Stimulated activated CD8-positive, alpha-beta memory T cell treated with anti-CD3 and anti-CD28 coated beads, Interleukin-4, amount 100 ng/mL, for 1 hour (primary cell): ENCODE data around the gene ZNF683.
A peak's percentile ranks its signal among the peaks of the same experiment; 100 is the strongest.
"Not testable (repeated sequence)": the region's sequence is repeated elsewhere in the genome, so short reads cannot be mapped to it uniquely, and the experiment has no call there.

Experiments
- DNase-seq, 2 donors: peaks; one replicate each; pipeline ENCODE4 v3.0.0-alpha.2; 2020; ENCODE audit warnings: low read depth in 2 of 2, low spot score in 1 of 2

The ZNF683 gene

DNA sequence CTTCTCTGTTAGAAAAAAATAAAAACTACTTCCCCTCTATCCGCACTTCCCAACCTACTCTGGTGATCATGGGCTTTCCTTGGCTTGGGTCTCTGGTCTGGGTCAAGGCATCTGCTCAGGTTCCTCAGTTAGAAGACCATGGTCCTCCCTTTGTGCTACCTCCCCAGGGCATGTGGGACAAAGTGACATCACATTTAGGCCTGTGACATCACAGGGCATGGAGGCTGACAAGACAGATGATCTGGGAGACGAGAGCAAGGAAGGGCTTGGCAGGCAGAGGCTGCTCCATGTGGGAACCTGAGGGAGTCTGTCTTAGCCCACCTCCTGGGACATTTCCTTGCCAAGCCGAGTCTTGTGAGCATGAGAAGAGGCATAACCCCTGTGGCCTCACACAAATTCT is at the start of gene ZNF683:
TSS of gene ZNF683 (minus strand) at position 140 of the 400 bp plus-strand sequence. CDS start 4,179 bp downstream, outside the sequence.
- not testable (repeated sequence) for DNase-seq

- DNase-seq, result no peak
These were observed 46.9 kb upstream of the ZNF683 start for GRCh38 chr1:26419494-26419893.

- DNase-seq, result no peak
These were observed 46.4 kb upstream of the ZNF683 start for GRCh38 chr1:26418865-26419349.

DNA sequence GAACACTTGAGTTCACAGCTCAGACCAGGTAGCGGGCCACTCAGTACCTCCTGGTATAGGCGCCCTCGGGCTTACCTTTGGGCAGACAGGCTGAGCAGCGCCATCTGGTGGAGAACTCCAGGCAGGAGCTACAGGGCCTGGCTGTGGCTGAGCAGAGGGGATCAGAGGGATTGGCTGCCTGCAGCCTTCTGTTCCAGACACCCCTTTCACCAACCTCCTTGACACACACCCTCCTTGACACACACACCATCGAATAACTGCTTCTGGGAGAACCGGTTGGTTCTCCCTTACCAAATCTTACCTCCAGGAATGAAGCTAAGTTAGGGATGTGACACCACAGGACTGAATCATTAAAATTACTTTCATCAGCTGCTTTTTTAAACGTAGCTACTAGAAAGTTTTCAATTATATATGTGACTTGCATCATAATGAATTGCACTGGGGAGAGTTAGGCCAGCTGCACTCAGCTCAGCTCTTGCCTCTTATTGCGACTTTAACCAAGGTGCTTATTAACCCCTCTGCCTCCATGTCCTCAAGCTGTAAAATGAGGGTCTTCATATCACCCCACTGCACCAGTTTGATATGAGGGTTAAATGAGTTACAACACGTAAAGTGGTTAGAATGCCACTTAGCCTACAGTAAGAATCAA is 44.7 kb upstream of the ZNF683 start:
- DNase-seq, result peak; percentile 74 to 77

GRCh38 chr1:26413031-26413430 is 40.5 kb upstream of the ZNF683 start:
- no peak for DNase-seq

DNA sequence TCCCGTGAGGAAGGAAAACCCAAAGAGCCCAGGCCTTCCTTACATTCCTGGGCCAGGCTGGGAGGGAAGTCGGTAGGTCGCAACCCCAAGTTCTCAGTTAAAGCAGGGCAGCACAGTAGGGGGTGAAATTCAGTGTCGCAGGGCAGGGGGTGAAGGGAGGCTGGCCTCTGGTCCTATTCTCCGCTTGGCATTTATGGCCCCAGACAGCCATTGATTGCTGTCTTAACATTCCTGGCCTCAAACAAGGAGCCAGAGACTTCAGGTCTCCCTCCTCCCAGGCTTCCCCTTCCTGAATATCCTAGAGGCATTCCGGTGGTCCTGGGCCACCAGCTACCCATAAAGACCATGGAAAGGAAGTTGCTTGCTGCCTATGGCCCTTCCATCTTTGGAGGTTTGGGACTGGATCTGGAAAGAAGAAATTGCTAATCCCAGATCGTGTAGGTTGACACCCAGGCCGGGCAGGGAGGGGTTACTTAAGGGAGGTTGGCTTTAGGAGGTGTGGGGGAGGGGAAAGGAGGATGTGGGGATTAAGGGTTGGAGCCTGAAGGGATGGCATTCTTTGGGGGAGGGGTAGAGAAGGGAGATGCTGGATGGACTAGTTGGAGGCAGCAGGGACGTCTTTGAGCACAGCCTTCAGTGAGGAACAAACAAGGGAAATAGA is 39.8 kb upstream of the ZNF683 start:
- DNase-seq, result no peak

GRCh38 chr1:26411624-26412074 is 39.1 kb upstream of the ZNF683 start:
- DNase-seq, result no peak

DNA sequence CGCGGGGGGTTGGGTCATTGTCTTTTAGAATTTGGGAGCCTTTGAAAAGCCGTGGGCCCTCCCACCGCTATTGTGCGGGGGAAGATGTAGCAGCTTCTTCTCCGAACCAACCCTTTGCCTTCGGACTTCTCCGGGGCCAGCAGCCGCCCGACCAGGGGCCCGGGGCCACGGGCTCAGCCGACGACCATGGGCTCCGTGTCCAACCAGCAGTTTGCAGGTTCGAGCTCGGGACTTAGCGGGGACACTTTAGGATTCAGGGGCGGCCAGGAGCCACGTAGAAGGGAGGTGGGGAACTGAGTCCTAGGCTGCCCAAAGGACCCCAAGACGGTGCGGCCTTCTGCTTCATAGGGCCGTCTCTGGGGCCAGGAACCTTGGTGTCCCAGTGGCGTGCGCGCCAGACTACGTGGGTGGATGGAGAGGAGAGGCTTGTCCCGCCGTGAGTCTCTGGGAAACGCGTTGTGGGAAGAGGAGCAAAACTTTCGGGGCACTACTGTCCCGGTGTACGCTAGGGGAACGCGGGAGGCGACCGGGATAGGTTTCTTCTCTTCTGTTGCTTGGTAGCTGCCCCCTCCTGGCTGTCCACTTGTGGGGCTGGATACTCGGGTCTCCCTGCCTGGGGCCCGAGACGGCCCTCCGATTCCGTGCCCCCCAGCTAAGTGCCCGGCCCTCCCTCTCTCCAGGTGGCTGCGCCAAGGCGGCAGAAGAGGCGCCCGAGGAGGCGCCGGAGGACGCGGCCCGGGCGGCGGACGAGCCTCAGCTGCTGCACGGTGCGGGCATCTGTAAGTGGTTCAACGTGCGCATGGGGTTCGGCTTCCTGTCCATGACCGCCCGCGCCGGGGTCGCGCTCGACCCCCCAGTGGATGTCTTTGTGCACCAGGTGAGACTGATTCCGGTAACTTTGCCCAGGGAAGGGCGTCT is 38.4 kb upstream of the ZNF683 start, which contains the start of gene LIN28A:
TSS of gene LIN28A (plus strand) at position 112 of the 918 bp plus-strand sequence. CDS start at position 187, 75 bp downstream.
- DNase-seq, result no peak

DNA sequence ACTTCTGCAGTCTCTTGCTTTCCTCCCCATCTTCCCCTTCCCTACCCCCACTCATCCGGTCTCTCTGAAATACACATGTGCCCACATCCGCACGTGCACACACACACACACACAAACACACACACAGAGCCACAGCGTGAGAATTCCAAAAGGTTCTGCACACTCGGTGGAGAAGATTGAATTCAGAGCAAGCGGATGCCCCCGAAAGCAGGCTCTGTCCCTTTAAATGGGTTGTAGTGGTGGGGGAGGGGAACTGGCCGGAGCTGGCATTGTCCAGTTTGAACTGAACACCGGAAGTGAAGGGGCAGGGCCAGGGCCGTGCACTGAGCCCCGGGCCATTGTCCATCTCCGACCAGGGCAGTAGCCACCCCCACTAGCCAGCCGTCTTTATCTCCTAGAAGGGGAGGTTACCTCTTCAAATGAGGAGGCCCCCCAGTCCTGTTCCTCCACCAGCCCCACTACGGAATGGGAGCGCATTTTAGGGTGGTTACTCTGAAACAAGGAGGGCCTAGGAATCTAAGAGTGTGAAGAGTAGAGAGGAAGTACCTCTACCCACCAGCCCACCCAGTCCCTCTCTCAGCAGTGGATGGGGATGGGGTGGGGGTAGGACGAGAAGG is 36.7 kb upstream of the ZNF683 start:
- no peak for DNase-seq

GRCh38 chr1:26408604-26409003 is 36.1 kb upstream of the ZNF683 start:
- DNase-seq, result peak; percentile 42 to 66

DNA sequence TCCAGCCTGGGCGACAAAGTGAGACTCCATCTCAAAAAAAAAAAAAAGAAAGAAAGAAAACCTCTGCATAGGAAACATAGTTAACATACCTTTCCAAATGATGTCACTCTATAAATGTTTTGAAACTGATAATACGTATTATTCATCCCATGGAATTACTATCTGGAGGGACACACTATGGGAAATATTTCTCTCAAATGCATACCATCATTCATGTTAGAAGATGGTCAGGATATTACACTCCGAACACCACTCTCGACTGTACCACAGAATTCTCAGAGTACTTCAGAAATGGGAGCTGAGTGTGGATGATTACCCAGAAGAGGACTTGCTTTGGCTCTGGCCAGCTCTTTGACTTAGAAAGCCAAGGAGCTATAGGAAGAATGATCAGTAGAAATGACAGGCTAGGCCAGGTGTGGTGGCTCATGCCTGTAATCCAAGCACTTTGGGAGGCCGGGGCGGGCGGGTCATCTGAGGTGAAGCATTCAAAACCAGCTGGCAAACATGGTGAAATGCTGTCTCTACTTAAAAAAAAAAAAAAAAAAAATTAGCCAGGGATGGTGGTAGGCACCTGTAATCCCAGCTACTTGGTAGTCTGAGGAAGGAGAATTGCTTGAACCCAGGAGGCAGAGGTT is 32.8 kb upstream of the ZNF683 start:
- DNase-seq, result no peak

DNA sequence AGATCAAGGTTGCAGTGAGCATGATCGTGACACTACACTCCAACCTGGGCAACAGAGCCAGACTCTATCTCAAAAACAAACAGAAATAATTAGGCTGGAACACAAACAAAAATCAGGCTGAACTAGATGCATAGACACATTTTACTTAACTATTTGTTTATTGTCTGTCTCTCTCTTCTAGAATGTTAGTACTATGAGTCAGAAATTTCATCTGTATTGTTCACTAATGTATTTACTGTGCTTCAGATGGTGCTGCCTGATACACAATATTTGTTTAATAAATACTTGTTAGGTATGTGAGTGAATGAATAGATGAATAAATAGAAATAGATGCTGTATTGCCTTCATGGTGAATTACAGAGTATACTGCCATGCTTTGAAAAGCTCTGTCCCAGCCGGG is 32.1 kb upstream of the ZNF683 start:
- DNase-seq, result no peak

DNA sequence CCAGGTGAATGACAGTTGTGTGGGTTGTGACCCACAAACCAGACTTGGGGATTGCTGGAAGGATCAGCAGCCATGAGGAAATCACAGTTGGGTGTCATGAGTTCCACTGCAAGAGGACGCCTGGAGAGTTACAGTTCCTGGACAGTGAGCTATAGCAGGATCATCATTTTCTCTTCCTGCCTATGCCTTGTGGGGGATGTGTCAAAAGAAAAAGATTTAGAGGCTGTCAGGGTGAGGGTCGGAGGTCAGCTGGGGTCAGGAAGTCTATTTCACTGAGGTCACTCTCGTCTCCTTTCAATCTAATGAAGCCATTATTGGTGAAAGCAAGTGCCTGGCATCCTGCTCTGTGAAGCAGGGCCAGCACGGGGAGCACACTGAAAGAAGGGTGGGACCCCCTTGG is 31.1 kb upstream of the ZNF683 start:
- DNase-seq, result no peak

DNA sequence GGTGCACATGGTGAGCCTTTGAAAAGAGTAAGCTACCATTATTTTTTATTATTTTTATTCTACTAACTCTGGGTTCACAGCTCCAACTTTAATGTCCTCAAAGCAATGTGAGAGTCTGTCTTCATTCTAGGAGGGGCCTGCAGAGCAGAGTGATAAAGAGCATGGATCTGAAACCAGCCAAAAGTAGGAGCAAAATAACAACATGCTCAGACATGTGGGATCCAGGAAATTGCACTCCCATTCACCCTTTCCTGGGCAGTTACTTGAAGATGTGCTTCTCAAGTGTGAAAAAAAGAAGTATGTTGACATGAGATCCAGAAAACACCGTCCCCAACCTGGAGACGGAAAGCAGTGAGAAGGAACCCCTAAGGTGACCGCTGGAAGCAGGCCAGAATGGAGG is 29.3 kb upstream of the ZNF683 start:
- no peak for DNase-seq

GRCh38 chr1:26399034-26399433 is 26.5 kb upstream of the ZNF683 start:
- no peak for DNase-seq

DNA sequence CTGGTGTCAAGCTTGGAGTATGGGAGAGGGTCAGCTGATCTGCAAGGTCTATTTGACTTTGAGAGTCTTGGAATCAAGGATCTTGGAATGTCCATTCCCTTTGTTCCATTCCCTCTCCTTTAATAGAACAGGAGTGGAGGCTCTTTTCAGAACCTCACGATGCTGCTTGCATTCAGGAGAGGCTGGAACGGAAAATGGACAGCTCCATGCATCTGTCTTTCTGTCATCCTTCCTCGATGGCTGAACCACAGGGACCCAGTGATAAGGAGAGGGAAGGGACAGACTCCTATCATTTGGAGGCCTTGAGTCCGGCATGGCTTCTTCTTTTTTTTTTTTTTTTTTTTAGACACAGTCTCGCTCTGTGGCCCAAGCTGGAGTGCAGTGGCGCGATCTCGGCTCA is 23.2 kb upstream of the ZNF683 start:
- DNase-seq, result no peak

DNA sequence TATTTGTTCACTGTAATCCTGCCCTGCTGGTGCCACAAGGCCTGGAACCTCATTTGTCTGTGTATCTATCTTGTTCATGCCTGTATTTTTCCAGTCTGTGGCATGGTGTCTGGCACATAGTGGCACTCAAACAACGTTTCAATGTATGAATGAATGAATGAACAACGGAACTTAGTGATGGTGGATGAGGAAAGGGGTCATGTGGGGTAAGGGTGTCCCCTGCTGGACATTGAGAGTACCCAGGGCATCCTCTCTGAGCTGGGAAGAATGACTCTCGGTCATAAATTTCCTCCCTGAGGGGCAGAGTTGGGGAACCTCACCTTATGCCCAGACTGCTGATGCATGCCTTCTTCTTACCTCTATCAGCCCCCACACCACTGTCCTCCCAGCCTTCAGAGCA is 18.9 kb upstream of the ZNF683 start:
- no peak for DNase-seq

DNA sequence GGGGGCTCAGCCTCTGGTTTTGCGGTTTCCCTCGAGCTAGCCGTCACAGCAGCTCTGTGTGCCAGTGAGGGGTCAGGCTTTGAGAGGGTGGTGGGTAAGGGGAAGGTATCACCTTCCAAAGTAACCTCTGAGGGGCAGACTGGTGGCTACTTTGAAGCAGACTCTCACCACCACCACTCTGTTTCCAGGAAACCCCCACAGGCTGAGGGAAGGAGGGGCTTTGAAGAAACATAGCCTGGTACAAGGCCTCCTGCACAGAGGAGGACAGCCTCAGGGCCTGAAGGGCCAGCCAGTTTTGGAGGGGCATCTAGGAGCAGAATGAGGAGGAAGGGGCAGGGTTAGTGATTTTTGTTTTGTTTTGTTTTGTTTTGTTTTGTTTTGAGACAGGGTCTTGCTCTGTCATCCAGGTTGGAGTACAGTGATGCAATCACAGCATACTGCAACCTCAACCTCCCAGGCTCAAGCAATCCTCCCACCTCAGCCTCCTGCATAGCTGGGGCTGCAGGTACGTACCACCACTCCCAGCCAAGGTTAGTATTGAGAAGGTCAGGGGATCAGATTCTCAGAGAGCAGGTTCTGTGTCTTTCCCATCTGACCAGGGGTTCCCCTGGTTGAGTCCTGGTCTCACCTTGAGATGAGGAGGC is 17.2 kb upstream of the ZNF683 start:
- DNase-seq, result no peak

GRCh38 chr1:26388791-26389445 is 16.4 kb upstream of the ZNF683 start:
- no peak for DNase-seq

DNA sequence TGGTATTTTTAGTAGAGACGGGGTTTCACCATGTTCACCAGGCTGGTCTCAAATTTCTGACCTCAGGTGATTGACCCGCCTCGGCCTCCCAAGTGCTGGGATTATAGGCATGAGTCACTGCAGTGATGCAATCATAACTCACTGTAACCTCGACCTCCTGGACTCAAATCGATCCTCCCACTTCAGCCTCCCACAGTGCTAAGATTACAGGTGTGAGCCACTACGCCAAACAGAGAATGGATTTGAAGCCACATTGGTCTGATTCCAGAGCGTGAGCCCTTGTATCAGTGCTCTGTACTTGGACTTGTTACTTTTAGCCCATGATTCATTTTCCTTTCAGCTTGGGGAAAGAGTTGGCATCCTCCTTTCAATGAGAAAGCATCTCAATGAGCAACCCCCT is 14.9 kb upstream of the ZNF683 start:
- DNase-seq, result no peak
